AG09319 (cell line): Measurements from ENCODE around the gene CTH.
"Not testable (repeated sequence)": the region's sequence is repeated elsewhere in the genome, so short reads cannot be mapped to it uniquely, and the experiment has no call there.

Source experiments
- DNase-seq: peaks from one replicate; pipeline ENCODE4 v3.0.0-alpha.2; 2010; ENCODE audit warnings: low read depth; ENCODE audit errors: extremely low read depth
- CTCF ChIP-seq: IDR thresholded peaks from 2 replicates; pipeline ENCODE4 v1.5.1; 2011; ENCODE audit warnings: low read depth, mild to moderate bottlenecking, inconsistent platforms, low read length, moderate library complexity

Gene CTH

GRCh38 chr1:70441392-70442035 is 30.4 kb downstream of the CTH start:
- no peak for TF ChIP-seq CTCF
- no peak for DNase-seq

- no peak for TF ChIP-seq CTCF
- DNase-seq: no peak
Measured at GRCh38 chr1:70442490-70442889, 31.4 kb downstream of the CTH start.

- no peak for TF ChIP-seq CTCF
- DNase-seq: no peak
Measured at GRCh38 chr1:70443739-70444138, 32.7 kb downstream of the CTH start.

GRCh38 chr1:70449049-70449448 is 38.0 kb downstream of the CTH start:
- DNase-seq: no peak
- TF ChIP-seq CTCF: no peak

- not testable (repeated sequence) for DNase-seq
Measured at GRCh38 chr1:70452164-70452939, 41.3 kb downstream of the CTH start.

- DNase-seq: no peak
- TF ChIP-seq CTCF: no peak
Measured at GRCh38 chr1:70455291-70455690, 44.2 kb downstream of the CTH start.

GRCh38 chr1:70458131-70458530 is 47.1 kb downstream of the CTH start:
- no peak for TF ChIP-seq CTCF
- no peak for DNase-seq
